Smooth muscle cell of the coronary artery (primary cell): ENCODE data around the gene SMC5. TPM values are rescaled to one million over a fixed set of nuclear protein-coding genes. Genes with fewer than 3 reads are reported as not detected.

Experiments
- total RNA-seq: library from RNA; depleted of rRNA; stranded (reverse); fragments of >200 nt; gene quantifications from 2 replicates; pipeline ENCODE4 v1.2.3, GENCODE V29; 2014; ENCODE audit warnings: low replicate concordance

The SMC5 gene
- 5.9 and 20.8 TPM in 2 replicates for total RNA-seq

GRCh38 chr9:70258692-70259511 is at the start of gene SMC5:
SMC5 (plus strand) TSS chr9:70258978; CDS start chr9:70259079, 101 bp downstream.

Other genes starting within 250 kb of the SMC5 start
- 2.7 and 3.5 TPM in 2 replicates for gene MAMDC2, start 215.1 kb upstream of the SMC5 start, total RNA-seq
- 16.4 and 31.0 TPM in 2 replicates for gene KLF9, start 155.7 kb downstream of the SMC5 start, total RNA-seq